ENCODE results near the gene C11orf87.

GRCh38 chr11:109374441-109374840 is 47.5 kb upstream of the C11orf87 start:
- TF ChIP-seq, protein P1, sequence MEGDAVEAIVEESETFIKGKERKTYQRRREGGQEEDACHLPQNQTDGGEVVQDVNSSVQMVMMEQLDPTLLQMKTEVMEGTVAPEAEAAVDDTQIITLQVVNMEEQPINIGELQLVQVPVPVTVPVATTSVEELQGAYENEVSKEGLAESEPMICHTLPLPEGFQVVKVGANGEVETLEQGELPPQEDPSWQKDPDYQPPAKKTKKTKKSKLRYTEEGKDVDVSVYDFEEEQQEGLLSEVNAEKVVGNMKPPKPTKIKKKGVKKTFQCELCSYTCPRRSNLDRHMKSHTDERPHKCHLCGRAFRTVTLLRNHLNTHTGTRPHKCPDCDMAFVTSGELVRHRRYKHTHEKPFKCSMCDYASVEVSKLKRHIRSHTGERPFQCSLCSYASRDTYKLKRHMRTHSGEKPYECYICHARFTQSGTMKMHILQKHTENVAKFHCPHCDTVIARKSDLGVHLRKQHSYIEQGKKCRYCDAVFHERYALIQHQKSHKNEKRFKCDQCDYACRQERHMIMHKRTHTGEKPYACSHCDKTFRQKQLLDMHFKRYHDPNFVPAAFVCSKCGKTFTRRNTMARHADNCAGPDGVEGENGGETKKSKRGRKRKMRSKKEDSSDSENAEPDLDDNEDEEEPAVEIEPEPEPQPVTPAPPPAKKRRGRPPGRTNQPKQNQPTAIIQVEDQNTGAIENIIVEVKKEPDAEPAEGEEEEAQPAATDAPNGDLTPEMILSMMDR (IDR thresholded peaks at IDR 0.05), result no peak
- TF ChIP-seq POLR2A (IDR thresholded peaks at IDR 0.05), result no peak
